HUES64 (cell line): ENCODE measurements around the gene ANXA5.
"Not testable (repeated sequence)": the region's sequence is repeated elsewhere in the genome, so short reads cannot be mapped to it uniquely, and the experiment has no call there.

Experiments
- H3K27ac ChIP-seq: 2 replicates; pipeline ENCODE4 v1.7.0; 2013; ENCODE audit warnings: low read depth, low read length, inconsistent platforms
- H3K27me3 ChIP-seq: 2 replicates; pipeline ENCODE4 v1.6.1; 2013; ENCODE audit warnings: mild to moderate bottlenecking, low read length; ENCODE audit not compliant: insufficient read depth
- H3K36me3 ChIP-seq: 2 replicates; pipeline ENCODE4 v1.6.1; 2013; ENCODE audit warnings: mild to moderate bottlenecking, low read length; ENCODE audit not compliant: insufficient read depth
- H3K4me1 ChIP-seq: 2 replicates; pipeline ENCODE4 v1.6.1; 2013; ENCODE audit warnings: mild to moderate bottlenecking, low read length, moderate library complexity; ENCODE audit not compliant: insufficient read depth
- H3K4me3 ChIP-seq: 2 replicates; pipeline ENCODE4 v1.5.1; 2013; ENCODE audit warnings: mild to moderate bottlenecking, low read length, moderate library complexity
- H3K9ac ChIP-seq: 2 replicates; pipeline ENCODE4 v1.6.1; 2013; ENCODE audit warnings: mild to moderate bottlenecking, low read depth, low read length
- H3K9me3 ChIP-seq: 2 replicates; pipeline ENCODE4 v1.6.1; 2013; ENCODE audit warnings: low read depth, low read length; ENCODE audit not compliant: insufficient read depth
- WGBS: fragments of 150-250, 120-280 bp; methylation state at CpG from one replicate; pipeline ENCODE4 v1.1.7; 2013; ENCODE audit warnings: missing lambda C conversion rate; 5-methylcytosine and 5-hydroxymethylcytosine counted together

Gene ANXA5

GRCh38 chr4:121677524-121677923 is 19.3 kb downstream of the ANXA5 start:
- H3K27me3 ChIP-seq, result no peaks in the 10 kb centered on the region
- H3K9me3 ChIP-seq, result no peaks in the 10 kb centered on the region
- no peak overlapping the region for H3K9ac ChIP-seq
- H3K4me3 ChIP-seq, result no peak overlapping the region
- peaks cover 97% of the 10 kb centered on the region for H3K36me3 ChIP-seq
- H3K4me1 ChIP-seq, result peaks cover 21% of the 10 kb centered on the region
- WGBS, result no CpG with 5 or more reads among the region's 1 CpG
- no peak overlapping the region for H3K27ac ChIP-seq

- Histone ChIP-seq H3K9ac (no peak overlapping the region), H3K27me3 (no peaks in the 10 kb centered on the region), H3K4me3 (no peak overlapping the region), H3K36me3 (peaks cover 97% of the 10 kb centered on the region), H3K4me1 (peaks cover 21% of the 10 kb centered on the region), H3K9me3 (no peaks in the 10 kb centered on the region), H3K27ac (no peak overlapping the region)
- WGBS, result 82% methylated on average over 6 of the region's 6 CpGs
Measured at GRCh38 chr4:121676345-121677075, 20.3 kb downstream of the ANXA5 start.

- no peak overlapping the region for H3K4me3 ChIP-seq
- peaks cover 97% of the 10 kb centered on the region for H3K36me3 ChIP-seq
- no peaks in the 10 kb centered on the region for H3K27me3 ChIP-seq
- WGBS, result 78% methylated on average over 2 of the region's 2 CpGs
- no peak overlapping the region for H3K27ac ChIP-seq
- peaks cover 21% of the 10 kb centered on the region for H3K4me1 ChIP-seq
- H3K9ac ChIP-seq, result no peak overlapping the region; the same call in 1 of the 2 replicates
- no peaks in the 10 kb centered on the region for H3K9me3 ChIP-seq
Measured at GRCh38 chr4:121675715-121676114, 21.1 kb downstream of the ANXA5 start.

GRCh38 chr4:121674696-121675095 is 22.1 kb downstream of the ANXA5 start:
- H3K9ac ChIP-seq, result no peak overlapping the region
- H3K27ac ChIP-seq, result no peak overlapping the region
- H3K4me1 ChIP-seq, result peaks cover 20% of the 10 kb centered on the region
- H3K27me3 ChIP-seq, result no peaks in the 10 kb centered on the region
- H3K4me3 ChIP-seq, result no peak overlapping the region
- H3K36me3 ChIP-seq, result peaks cover 97% of the 10 kb centered on the region
- WGBS, result 100% methylated on average over 2 of the region's 2 CpGs
- H3K9me3 ChIP-seq, result no peaks in the 10 kb centered on the region

- H3K4me1 ChIP-seq, result peaks cover 15% of the 10 kb centered on the region
- H3K9me3 ChIP-seq, result no peaks in the 10 kb centered on the region
- no peak overlapping the region for H3K4me3 ChIP-seq
- no peak overlapping the region for H3K27ac ChIP-seq
- H3K36me3 ChIP-seq, result peaks cover 97% of the 10 kb centered on the region
- no peaks in the 10 kb centered on the region for H3K27me3 ChIP-seq
- H3K9ac ChIP-seq, result no peak overlapping the region
- WGBS, result 92% methylated on average over 1 of the region's 1 CpG
Measured at GRCh38 chr4:121674191-121674590, 22.6 kb downstream of the ANXA5 start.

GRCh38 chr4:121669163-121669550 is 27.6 kb downstream of the ANXA5 start:
- H3K36me3 ChIP-seq, result peaks cover 80% of the 10 kb centered on the region
- no peak overlapping the region for H3K4me3 ChIP-seq
- H3K9ac ChIP-seq, result no peak overlapping the region
- no peaks in the 10 kb centered on the region for H3K4me1 ChIP-seq
- WGBS, result 92% methylated on average over 2 of the region's 2 CpGs
- H3K27ac ChIP-seq, result no peak overlapping the region
- no peaks in the 10 kb centered on the region for H3K27me3 ChIP-seq
- H3K9me3 ChIP-seq, result no peaks in the 10 kb centered on the region

GRCh38 chr4:121668368-121669162 is 28.2 kb downstream of the ANXA5 start:
- Histone ChIP-seq H3K4me1 (no peaks in the 10 kb centered on the region), H3K27ac (no peak overlapping the region), H3K4me3 (no peak overlapping the region), H3K27me3 (no peaks in the 10 kb centered on the region), H3K9me3 (no peaks in the 10 kb centered on the region), H3K36me3 (peaks cover 79% of the 10 kb centered on the region), H3K9ac (no peak overlapping the region)
- WGBS, result 83% methylated on average over 4 of the region's 4 CpGs

- no peak overlapping the region for H3K4me3 ChIP-seq
- H3K27ac ChIP-seq, result no peak overlapping the region
- peaks cover 55% of the 10 kb centered on the region for H3K36me3 ChIP-seq
- no peaks in the 10 kb centered on the region for H3K4me1 ChIP-seq
- no peak overlapping the region for H3K9ac ChIP-seq
- H3K27me3 ChIP-seq, result no peaks in the 10 kb centered on the region
- H3K9me3 ChIP-seq, result no peaks in the 10 kb centered on the region
Measured at GRCh38 chr4:121666091-121666679, 30.6 kb downstream of the ANXA5 start.

GRCh38 chr4:121665371-121665770 is 31.4 kb downstream of the ANXA5 start:
- 59% methylated on average over 2 of the region's 3 CpGs for WGBS
- Histone ChIP-seq H3K9ac (no peak overlapping the region), H3K4me3 (no peak overlapping the region), H3K36me3 (peaks cover 47% of the 10 kb centered on the region), H3K27me3 (no peaks in the 10 kb centered on the region), H3K9me3 (no peaks in the 10 kb centered on the region), H3K27ac (no peak overlapping the region), H3K4me1 (no peaks in the 10 kb centered on the region)

- H3K9me3 ChIP-seq, result no peaks in the 10 kb centered on the region
- peaks cover 15% of the 10 kb centered on the region for H3K36me3 ChIP-seq
- no peak overlapping the region for H3K27ac ChIP-seq
- no peak overlapping the region for H3K9ac ChIP-seq
- H3K4me1 ChIP-seq, result no peaks in the 10 kb centered on the region
- H3K4me3 ChIP-seq, result no peak overlapping the region
- WGBS, result 79% methylated on average over 3 of the region's 5 CpGs
- no peaks in the 10 kb centered on the region for H3K27me3 ChIP-seq
Measured at GRCh38 chr4:121662225-121662624, 34.6 kb downstream of the ANXA5 start.

- WGBS, result 92% methylated on average over 8 of the region's 10 CpGs
- H3K4me1 ChIP-seq, H3K4me3 ChIP-seq, H3K27me3 ChIP-seq, H3K27ac ChIP-seq, H3K36me3 ChIP-seq, H3K9ac ChIP-seq, H3K9me3 ChIP-seq: not testable (repeated sequence)
Measured at GRCh38 chr4:121660175-121660933, 36.4 kb downstream of the ANXA5 start.
